Neural progenitor cell (in vitro differentiated cells): ENCODE results near the gene PCK2.

Source experiments
- EZH2 ChIP-seq: fragments of 200-600 bp; sonication (generic); IDR thresholded peaks from 2 replicates; pipeline ENCODE4 v1.6.1; 2017; ENCODE audit warnings: antibody characterized with exemption, mild to moderate bottlenecking, moderate library complexity
- EZH2phosphoT487 ChIP-seq: fragments of 200-600 bp; sonication (generic); IDR thresholded peaks from 2 replicates; pipeline ENCODE4 v1.6.1; 2017; ENCODE audit warnings: antibody characterized with exemption
- TF ChIP-seq, protein P1 (sequence below): fragments of 200-600 bp; sonication (generic); IDR thresholded peaks from 2 replicates; pipeline ENCODE4 v1.5.1; 2017; ENCODE audit warnings: antibody characterized with exemption, mild to moderate bottlenecking

DNA sequence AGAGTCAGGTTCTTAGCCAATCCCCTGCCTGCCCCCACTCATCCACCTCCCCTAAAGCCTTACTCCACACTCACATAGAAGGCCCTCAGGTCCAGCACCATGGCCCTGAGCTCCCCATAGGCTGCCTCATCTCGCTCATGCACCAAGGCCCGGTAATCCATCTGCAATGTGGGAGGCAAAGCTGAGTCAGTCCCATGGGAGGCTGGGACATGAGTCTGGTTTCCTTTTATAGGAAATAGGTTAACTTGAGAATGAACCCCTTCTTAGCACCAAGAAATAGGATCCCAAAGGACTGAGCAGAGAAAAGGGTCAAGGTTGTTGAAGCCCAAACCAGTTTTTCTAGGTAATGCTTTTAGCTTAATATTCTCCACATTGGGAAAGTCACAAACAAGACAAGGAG lies 49.4 kb downstream of the PCK2 start:
- TF ChIP-seq, protein P1, sequence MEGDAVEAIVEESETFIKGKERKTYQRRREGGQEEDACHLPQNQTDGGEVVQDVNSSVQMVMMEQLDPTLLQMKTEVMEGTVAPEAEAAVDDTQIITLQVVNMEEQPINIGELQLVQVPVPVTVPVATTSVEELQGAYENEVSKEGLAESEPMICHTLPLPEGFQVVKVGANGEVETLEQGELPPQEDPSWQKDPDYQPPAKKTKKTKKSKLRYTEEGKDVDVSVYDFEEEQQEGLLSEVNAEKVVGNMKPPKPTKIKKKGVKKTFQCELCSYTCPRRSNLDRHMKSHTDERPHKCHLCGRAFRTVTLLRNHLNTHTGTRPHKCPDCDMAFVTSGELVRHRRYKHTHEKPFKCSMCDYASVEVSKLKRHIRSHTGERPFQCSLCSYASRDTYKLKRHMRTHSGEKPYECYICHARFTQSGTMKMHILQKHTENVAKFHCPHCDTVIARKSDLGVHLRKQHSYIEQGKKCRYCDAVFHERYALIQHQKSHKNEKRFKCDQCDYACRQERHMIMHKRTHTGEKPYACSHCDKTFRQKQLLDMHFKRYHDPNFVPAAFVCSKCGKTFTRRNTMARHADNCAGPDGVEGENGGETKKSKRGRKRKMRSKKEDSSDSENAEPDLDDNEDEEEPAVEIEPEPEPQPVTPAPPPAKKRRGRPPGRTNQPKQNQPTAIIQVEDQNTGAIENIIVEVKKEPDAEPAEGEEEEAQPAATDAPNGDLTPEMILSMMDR, result no peak
- TF ChIP-seq EZH2phosphoT487, result no peak
- no peak for TF ChIP-seq EZH2
